Gastroesophageal sphincter (tissue), 4 donors: ENCODE results near the gene NUP210. TPM values are rescaled to one million over a fixed set of nuclear protein-coding genes. Genes with fewer than 3 reads are reported as not detected.

Experiments used
- ATAC-seq: fragments of 150-250 bp; one replicate; pipeline ENCODE4 v1.9.1; 2016; ENCODE audit warnings: mild to moderate bottlenecking, moderate library complexity
- H3K27ac ChIP-seq, 4 donors: fragments of 200-600 bp; sonication (generic) in 3 of 4; 1 replicate in 3 of 4; 2 replicates in 1 of 4; pipeline ENCODE4 v1.5.1; 2016 to 2019
- H3K27me3 ChIP-seq: fragments of 200-600 bp; sonication (generic); one replicate; pipeline ENCODE4 v1.5.1; 2019
- H3K36me3 ChIP-seq, 2 donors: fragments of 200-600 bp; sonication (generic); one replicate each; pipeline ENCODE4 v1.5.1; 2019; ENCODE audit warnings: control low read depth in 1 of 2
- H3K4me1 ChIP-seq, 3 donors: fragments of 200-600 bp; sonication (generic); 1 replicate in 2 of 3; 2 replicates in 1 of 3; pipeline ENCODE4 v1.5.1; 2016 to 2019; ENCODE audit warnings: control low read depth in 2 of 3
- H3K4me3 ChIP-seq, 2 donors: fragments of 200-600 bp; sonication (generic); one replicate each; pipeline ENCODE4 v1.5.1; 2019; ENCODE audit warnings: mild to moderate bottlenecking in 1 of 2, moderate library complexity in 1 of 2
- H3K9me3 ChIP-seq, 3 donors: fragments of 200-600 bp; sonication (generic); one replicate each; pipeline ENCODE4 v1.5.1; 2017 to 2019; ENCODE audit warnings: control low read depth in 2 of 3
- CTCF ChIP-seq, 4 experiments: fragments of 200-600 bp in 2 of 4; fragments of 450-650 bp in 2 of 4; sonication (generic) in 1 of 4; IDR thresholded peaks; one replicate each; pipeline ENCODE4 v1.5.1; 2017 to 2019; ENCODE audit warnings: antibody characterized with exemption in 4 of 4, mild to moderate bottlenecking in 2 of 4, moderate library complexity in 2 of 4
- EP300 ChIP-seq: sonication (generic); formaldehyde crosslinking; IDR thresholded peaks from one replicate; pipeline ENCODE4 v1.6.1; 2017; ENCODE audit warnings: antibody characterized with exemption, mild to moderate bottlenecking
- POLR2A ChIP-seq, 2 donors: fragments of 450-650 bp; IDR thresholded peaks; one replicate each; pipeline ENCODE4 v1.6.1; 2017; ENCODE audit warnings: antibody characterized with exemption in 2 of 2, mild to moderate bottlenecking in 2 of 2, moderate library complexity in 1 of 2
- POLR2AphosphoS5 ChIP-seq: sonication (generic); formaldehyde crosslinking; IDR thresholded peaks from one replicate; pipeline ENCODE4 v1.6.1; 2017; ENCODE audit warnings: antibody characterized with exemption
- WGBS, 2 donors: methylation state at CpG; one replicate each; pipeline ENCODE4 v1.1.5; 2018; ENCODE audit warnings: low coverage in 1 of 2; 5-methylcytosine and 5-hydroxymethylcytosine counted together
- total RNA-seq, 4 donors: library from RNA; depleted of rRNA; stranded (reverse); fragments of >200 nt; gene quantifications; one replicate each; pipeline ENCODE4 v1.1.0, GENCODE V29; 2016

Gene NUP210
- total RNA-seq, 4 donors from 2014 or later, result 3.0 to 6.2 (median 4.5) TPM

GRCh38 chr3:13371100-13372075 is 48.7 kb downstream of the NUP210 start:
- WGBS, 2 donors, result 84 to 90% methylated on average over 2 to 10 of the region's 17 CpGs
- TF ChIP-seq POLR2AphosphoS5 (no peak), CTCF (IDR thresholded peaks at IDR 0.05) (no peak), EP300 (no peak), POLR2A (IDR thresholded peaks at IDR 0.05) (no peak)
- no peaks in the 10 kb centered on the region for H3K4me1 ChIP-seq
- H3K36me3 ChIP-seq, result peaks cover 0 to 78% of the 10 kb centered on the region in 2 donors
- H3K27me3 ChIP-seq, result no peaks in the 10 kb centered on the region
- H3K4me3 ChIP-seq, result no peak overlapping the region
- no peak for ATAC-seq
- no peak overlapping the region for H3K27ac ChIP-seq
- no peaks in the 10 kb centered on the region for H3K9me3 ChIP-seq

GRCh38 chr3:13370609-13371008 is 49.5 kb downstream of the NUP210 start:
- no peak for ATAC-seq
- WGBS, 2 donors, result 64% methylated on average over 8 of the region's 10 CpGs; no CpG with 5 or more reads in 1 of the 2 donors
- Histone ChIP-seq H3K36me3 (peaks cover 0 to 76% of the 10 kb centered on the region in 2 donors), H3K27ac (no peak overlapping the region), H3K9me3 (no peaks in the 10 kb centered on the region), H3K4me3 (no peak overlapping the region), H3K27me3 (no peaks in the 10 kb centered on the region), H3K4me1 (no peaks in the 10 kb centered on the region)
- no peak for TF ChIP-seq CTCF (IDR thresholded peaks at IDR 0.05)
- no peak for TF ChIP-seq POLR2AphosphoS5
- TF ChIP-seq EP300, result no peak
- no peak for TF ChIP-seq POLR2A (IDR thresholded peaks at IDR 0.05)

GRCh38 chr3:13370055-13370454 is 50.1 kb downstream of the NUP210 start:
- Histone ChIP-seq H3K27ac (no peak overlapping the region), H3K4me1 (no peaks in the 10 kb centered on the region), H3K4me3 (no peak overlapping the region), H3K27me3 (no peaks in the 10 kb centered on the region), H3K36me3 (peaks cover 0 to 76% of the 10 kb centered on the region in 2 donors), H3K9me3 (no peaks in the 10 kb centered on the region)
- no peak for ATAC-seq
- 50% methylated on average over 1 of the region's 3 CpGs; no CpG with 5 or more reads in 1 of the 2 donors for WGBS, 2 donors
- no peak for TF ChIP-seq CTCF (IDR thresholded peaks at IDR 0.05)
- TF ChIP-seq POLR2AphosphoS5, result no peak
- TF ChIP-seq EP300, result no peak

GRCh38 chr3:13368834-13369233 is 51.3 kb downstream of the NUP210 start:
- 90 to 97% methylated on average over 4 to 5 of the region's 6 CpGs for WGBS, 2 donors
- Histone ChIP-seq H3K4me3 (no peak overlapping the region), H3K27me3 (no peaks in the 10 kb centered on the region), H3K36me3 (peaks cover 0 to 76% of the 10 kb centered on the region in 2 donors), H3K4me1 (no peaks in the 10 kb centered on the region), H3K27ac (no peak overlapping the region), H3K9me3 (no peaks in the 10 kb centered on the region)
- no peak for ATAC-seq
- TF ChIP-seq EP300, result no peak
- TF ChIP-seq POLR2AphosphoS5, result no peak
- TF ChIP-seq POLR2A (IDR thresholded peaks at IDR 0.05), result no peak
- no peak for TF ChIP-seq CTCF (IDR thresholded peaks at IDR 0.05)

- 92% methylated on average over 7 of the region's 7 CpGs; no CpG with 5 or more reads in 1 of the 2 donors for WGBS, 2 donors
Observed at GRCh38 chr3:13367728-13368127, 52.4 kb downstream of the NUP210 start.

More at GRCh38 chr3:13367728-13368127, 52.4 kb downstream of the NUP210 start:
- TF ChIP-seq CTCF (IDR thresholded peaks at IDR 0.05), result no peak
- ATAC-seq, result no peak
- no peaks in the 10 kb centered on the region for H3K27me3 ChIP-seq
- H3K36me3 ChIP-seq, result peaks cover 0 to 76% of the 10 kb centered on the region in 2 donors
- no peaks in the 10 kb centered on the region for H3K4me1 ChIP-seq
- no peaks in the 10 kb centered on the region for H3K9me3 ChIP-seq
- no peak overlapping the region for H3K27ac ChIP-seq
- H3K4me3 ChIP-seq, result no peak overlapping the region
